RKO (cell line): Measurements from ENCODE around the gene SDR9C7.

Experiments used
- DNase-seq: peaks from one replicate; pipeline ENCODE4 v3.0.0-alpha.2; 2016; ENCODE audit warnings: low spot score

The SDR9C7 gene

DNA sequence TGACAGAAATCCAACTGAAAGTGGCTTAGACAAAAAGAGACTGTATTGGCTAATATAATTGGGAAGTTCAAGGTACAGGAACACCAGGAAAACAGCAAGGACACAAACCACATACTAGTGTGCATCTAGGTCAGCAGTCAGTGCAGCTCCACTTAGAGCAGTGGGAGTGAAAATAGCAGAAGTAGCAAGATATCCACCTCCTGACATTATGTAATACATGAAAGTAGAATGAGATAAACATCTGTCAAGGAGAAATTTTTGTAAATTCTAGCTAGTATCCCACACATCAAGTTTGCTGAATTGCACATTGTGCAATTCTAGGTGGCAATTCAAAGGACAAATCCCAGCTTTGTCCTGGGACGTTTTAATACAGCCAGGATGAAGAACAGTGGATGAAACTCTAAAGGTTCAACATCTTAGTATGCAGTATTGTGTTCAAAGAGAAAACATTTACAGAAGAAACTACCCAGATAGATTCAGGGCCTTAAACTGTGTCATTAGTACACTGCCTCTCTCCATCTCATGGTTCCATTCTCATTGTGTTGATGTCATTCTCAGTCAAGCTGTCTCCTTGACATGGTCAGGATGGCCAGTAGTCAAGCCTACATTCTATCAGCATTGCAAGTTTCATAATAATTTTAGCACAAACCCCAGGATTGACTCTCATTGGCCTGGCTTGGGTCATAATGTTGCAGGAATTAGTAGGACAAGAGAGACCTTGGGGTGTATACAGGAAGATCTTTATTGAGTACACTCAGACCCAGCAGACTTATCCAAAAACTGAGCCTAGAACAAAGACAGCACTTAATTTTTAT is 56.8 kb downstream of the SDR9C7 start:
- no peak for DNase-seq

DNA sequence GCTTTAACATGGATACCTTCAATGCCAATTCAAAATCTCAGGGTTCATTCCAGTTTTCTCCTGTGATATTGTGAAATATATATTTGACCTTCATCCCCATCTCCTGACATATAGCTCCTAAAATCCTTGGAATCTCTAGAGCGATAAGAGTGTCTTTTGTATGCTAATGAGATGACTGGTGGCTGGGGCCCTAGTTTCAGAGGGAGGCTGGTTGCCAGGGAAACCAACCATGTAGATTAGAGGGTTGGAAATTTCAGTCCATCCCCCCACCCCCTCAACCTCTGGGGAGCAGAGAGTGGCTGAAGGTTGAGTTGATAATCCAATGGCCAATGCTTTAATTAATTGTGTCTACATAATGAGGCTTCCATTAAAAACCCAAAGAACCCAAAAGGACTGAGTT is 59.4 kb downstream of the SDR9C7 start:
- no peak for DNase-seq

- DNase-seq: no peak
Observed at GRCh38 chr12:56873382-56873781, 60.8 kb downstream of the SDR9C7 start.
